RWPE1 (cell line): ENCODE data around the gene ARMS2.

ENCODE experiments used
- CTCF ChIA-PET: fragments of 350-600 bp; sonication (Branson Sonifier 250); formaldehyde crosslinking; extraction: SDS; loops from one replicate; lab custom pipeline; 2021; lab: Yijun Ruan, JAX
- POLR2A ChIA-PET: fragments of 400-600 bp; formaldehyde crosslinking; extraction: SDS; loops from one replicate; lab custom pipeline; 2020; ENCODE audit warnings: antibody characterized with exemption; ENCODE audit not compliant: low non-redundant PET; lab: Yijun Ruan, JAX
- DNase-seq: peaks from one replicate; pipeline ENCODE4 v3.0.0; 2012; ENCODE audit warnings: low spot score
- H3K27ac ChIP-seq: fragments of 450-650 bp; 2 replicates; pipeline ENCODE4 v1.5.1; 2017
- TF ChIP-seq, protein P1 (sequence below): fragments of 450-650 bp; conservative IDR thresholded peaks from 2 replicates; pipeline ENCODE4 v1.5.1; 2017; ENCODE audit warnings: low read depth, mild to moderate bottlenecking

The ARMS2 gene

DNA sequence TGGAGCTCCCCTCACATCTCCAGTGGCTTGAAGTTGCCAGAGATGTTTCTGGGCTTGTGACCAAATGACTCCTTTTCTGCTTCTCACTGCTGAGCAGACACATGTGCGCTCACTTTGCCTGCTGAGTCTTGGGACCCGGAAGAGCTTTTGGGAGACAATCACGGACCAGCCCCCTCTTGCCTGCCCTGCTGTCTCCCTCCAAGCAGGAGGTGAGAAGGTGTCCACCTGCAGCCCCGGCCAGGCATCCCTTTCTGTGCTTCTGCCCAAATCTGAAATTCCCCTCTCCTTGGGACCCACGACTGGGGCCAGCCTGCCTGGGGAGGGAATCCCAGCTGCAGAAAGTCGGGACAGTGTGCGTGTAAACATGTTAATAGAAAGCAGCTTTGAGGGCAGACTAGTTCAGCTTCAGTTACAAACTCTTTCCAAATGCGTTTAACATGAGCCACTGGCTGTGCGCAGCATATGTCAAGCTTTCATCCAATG is 38.6 kb downstream of the ARMS2 start:
- peak overlapping the region; percentile 99 for H3K27ac ChIP-seq
- DNase-seq = no peak
- ChIA-PET CTCF (interaction anchor here (0.6 to 1.0 kb wide), 4 partner anchors 19 to 150 kb away, joined by 3 to 4 read pairs (median 3); no protein-coding TSS in a partner anchor), POLR2A (no interaction called here)
- TF ChIP-seq, protein P1, sequence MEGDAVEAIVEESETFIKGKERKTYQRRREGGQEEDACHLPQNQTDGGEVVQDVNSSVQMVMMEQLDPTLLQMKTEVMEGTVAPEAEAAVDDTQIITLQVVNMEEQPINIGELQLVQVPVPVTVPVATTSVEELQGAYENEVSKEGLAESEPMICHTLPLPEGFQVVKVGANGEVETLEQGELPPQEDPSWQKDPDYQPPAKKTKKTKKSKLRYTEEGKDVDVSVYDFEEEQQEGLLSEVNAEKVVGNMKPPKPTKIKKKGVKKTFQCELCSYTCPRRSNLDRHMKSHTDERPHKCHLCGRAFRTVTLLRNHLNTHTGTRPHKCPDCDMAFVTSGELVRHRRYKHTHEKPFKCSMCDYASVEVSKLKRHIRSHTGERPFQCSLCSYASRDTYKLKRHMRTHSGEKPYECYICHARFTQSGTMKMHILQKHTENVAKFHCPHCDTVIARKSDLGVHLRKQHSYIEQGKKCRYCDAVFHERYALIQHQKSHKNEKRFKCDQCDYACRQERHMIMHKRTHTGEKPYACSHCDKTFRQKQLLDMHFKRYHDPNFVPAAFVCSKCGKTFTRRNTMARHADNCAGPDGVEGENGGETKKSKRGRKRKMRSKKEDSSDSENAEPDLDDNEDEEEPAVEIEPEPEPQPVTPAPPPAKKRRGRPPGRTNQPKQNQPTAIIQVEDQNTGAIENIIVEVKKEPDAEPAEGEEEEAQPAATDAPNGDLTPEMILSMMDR = no peak

DNA sequence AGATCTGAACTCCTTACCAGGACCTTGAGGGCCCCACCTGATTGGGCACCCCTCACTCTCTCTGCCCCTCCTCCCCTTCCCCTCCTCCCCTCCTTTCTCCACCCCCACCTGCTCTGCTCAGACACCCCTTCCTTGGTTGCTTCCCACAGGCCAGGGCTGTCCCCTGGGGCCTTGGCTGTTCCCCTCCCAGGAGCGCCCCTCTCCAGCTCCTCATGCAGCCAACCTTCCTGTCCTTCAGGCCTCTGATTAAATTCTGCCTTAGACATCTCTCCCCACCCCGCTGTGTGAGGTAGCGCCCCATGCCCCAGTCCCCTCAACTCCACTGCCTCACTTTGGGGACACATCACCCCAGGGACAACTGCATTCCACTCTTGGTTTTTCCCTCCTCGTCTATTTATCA is 39.3 kb downstream of the ARMS2 start:
- ChIA-PET CTCF (interaction anchor here (1.0 to 1.2 kb wide), 2 partner anchors 24 to 151 kb away, joined by 3 to 6 read pairs; no protein-coding TSS in a partner anchor), POLR2A (no interaction called here)
- DNase-seq = no peak
- TF ChIP-seq, protein P1 = no peak
- H3K27ac ChIP-seq = peak overlapping the region; percentile 99

DNA sequence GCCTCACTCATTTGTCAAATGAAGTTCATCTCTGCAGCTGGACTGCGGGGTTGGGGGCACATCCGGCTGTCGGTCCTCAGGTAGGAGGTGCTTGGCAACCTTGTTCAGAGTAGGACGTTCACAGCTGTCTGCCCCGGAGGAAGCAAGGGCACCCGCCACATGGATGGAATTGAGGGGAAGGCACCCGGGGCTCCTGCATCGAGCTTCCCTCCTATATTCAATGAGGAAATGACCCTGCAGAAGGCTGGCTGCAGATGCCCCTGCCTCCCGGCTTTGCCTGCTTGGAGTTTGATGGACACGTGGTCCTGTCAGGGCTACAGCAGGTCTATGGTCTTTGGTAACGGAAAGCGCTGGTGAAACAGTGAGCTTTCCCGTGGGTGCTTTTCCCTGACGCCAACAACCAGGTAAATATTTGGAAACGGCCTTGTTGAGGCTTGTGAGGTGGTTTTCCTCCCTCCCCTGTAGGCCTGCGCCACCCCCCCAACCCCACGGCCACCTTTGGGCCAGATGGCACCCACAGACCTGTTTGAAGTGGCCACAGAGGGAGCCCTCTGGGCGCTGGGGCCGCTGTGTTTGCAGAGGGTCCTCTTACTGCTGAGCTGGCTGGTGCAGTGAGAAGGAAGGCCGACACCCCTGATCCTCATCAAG is 39.8 kb downstream of the ARMS2 start:
- CTCF ChIA-PET = interaction anchor here (1.2 kb wide), 1 partner anchor 25 kb away, joined by 6 read pairs; no protein-coding TSS in a partner anchor
- DNase-seq = no peak
- TF ChIP-seq, protein P1 = no peak
- H3K27ac ChIP-seq = peak overlapping the region; percentile 99
- POLR2A ChIA-PET = interaction anchor here (0.7 to 0.9 kb wide), 2 partner anchors 18 to 25 kb away, joined by 3 to 4 read pairs; no protein-coding TSS in a partner anchor

DNA sequence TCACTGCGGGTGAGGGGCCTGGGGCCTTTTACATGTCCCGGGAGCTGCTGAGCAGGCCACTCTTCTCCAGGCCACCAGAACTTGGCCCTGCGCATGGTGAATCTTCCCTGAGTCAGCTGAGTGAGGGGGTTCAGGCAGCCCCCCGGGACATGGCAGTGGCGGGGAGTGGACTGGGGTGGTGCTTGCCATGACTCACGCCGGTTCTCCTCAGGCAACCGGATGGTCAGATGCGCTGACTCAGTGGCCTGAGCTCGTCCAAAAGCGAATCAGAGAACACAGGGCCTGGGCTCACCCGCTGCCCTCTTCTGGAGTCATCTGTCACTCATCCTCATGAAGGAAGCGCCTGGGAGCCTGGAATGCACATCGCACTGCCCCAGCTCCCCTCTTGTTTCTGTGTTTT is 40.4 kb downstream of the ARMS2 start:
- H3K27ac ChIP-seq = peak overlapping the region; percentile 99
- TF ChIP-seq, protein P1 = no peak
- DNase-seq = peak; percentile 90
- ChIA-PET POLR2A (interaction anchor here (0.7 to 0.9 kb wide), 2 partner anchors 19 to 26 kb away, joined by 3 to 4 read pairs; no protein-coding TSS in a partner anchor), CTCF (interaction anchor here (0.6 to 1.2 kb wide), 4 partner anchors 14 to 1940 kb away, joined by 3 to 9 read pairs (median 5); no protein-coding TSS in a partner anchor)

DNA sequence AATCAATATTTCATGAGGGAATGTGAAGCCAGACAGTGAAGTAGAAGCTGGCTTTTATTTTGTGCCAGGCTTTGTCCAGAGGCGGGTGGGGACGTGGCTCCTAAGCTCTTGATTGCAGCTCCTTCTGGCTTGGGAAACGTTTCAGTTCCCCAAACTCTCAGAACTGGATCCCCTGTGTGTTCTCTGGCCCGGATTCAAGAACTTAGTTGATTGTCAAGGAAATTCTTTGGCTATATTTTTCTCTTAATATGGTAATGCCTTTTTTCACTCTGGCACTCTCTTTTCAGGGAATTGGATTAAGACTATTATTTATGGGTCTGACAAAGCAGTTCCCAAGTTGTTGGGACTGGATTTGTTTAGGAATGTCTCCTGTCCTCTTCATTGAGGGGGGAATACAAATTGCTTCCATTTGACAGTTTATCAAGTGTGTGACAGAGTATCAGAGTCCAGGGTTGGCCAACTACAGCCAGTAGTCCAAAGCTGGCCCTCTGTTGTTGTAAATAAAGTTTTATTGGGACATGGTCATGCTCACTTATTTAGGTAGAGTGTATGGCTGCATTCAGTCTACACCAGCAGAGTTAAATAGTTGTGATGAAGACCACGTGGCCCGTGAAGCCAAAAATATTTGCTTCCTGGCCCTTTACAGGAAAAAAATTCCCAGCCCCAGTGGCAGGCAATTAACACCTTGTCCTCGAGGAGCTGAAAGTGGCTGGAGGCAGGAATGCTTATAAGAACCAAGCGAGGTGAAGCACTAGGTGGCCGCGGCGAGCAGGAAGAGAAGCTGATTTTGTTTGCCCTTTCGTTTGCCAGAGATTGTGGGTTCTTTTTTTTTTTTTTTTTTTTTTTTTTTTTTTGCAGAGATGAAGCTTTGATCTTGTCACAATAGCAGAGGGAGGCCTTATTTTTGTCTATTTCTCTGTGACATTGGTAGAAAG is 41.2 kb downstream of the ARMS2 start:
- POLR2A ChIA-PET = interaction anchor here (0.7 to 0.9 kb wide), 2 partner anchors 20 to 27 kb away, joined by 3 to 4 read pairs; no protein-coding TSS in a partner anchor
- no peak for DNase-seq
- TF ChIP-seq, protein P1 = no peak
- CTCF ChIA-PET = interaction anchor here (0.6 to 1.3 kb wide), 4 partner anchors 13 to 1939 kb away, joined by 3 to 9 read pairs (median 4); no protein-coding TSS in a partner anchor
- peak overlapping the region; percentile 99 for H3K27ac ChIP-seq

DNA sequence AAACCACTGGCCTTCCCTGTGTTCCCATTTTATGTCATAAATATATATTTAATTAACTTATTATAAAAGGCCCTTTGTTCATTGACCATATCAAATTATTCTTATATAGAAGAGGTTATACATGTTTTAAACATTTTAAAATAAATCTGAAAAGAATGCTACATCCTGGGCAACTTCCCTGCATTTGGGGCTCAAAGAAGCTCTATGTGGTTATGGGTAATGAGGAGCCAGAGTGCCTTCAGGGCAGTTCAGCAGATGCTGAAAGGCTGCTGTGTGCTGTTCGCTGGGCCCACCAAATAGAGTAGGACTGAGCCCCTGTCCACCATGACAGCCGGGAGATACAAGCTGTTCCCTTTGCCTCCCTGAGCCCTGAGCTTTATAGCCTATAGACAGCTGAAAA is 42.8 kb downstream of the ARMS2 start:
- DNase-seq = no peak
- H3K27ac ChIP-seq = peak overlapping the region; percentile 36; the same call in 1 of the 2 replicates
- TF ChIP-seq, protein P1 = no peak
- ChIA-PET CTCF (no interaction called here), POLR2A (no interaction called here)
